LNCaP clone FGC (cell line): ENCODE results near the gene DRD2.

ENCODE experiments used
- DNase-seq: peaks from one replicate; pipeline ENCODE4 v3.0.0-alpha.2; 2011; ENCODE audit warnings: low read depth
- H3K4me3 ChIP-seq: 2 replicates; pipeline ENCODE4 v1.5.1; 2011; ENCODE audit warnings: mild to moderate bottlenecking, low read depth, low read length, control low read depth
- CTCF ChIP-seq: IDR thresholded peaks from 2 replicates; pipeline ENCODE4 v1.5.1; 2012; ENCODE audit warnings: mild to moderate bottlenecking; ENCODE audit not compliant: control insufficient read depth, insufficient read depth; ENCODE audit errors: extremely low read depth

Gene DRD2

GRCh38 chr11:113435190-113435968 lies 39.8 kb downstream of the DRD2 start:
- DNase-seq: no peak
- H3K4me3 ChIP-seq: no peak overlapping the region
- no peak for TF ChIP-seq CTCF

- TF ChIP-seq CTCF: no peak
- DNase-seq: no peak
- no peak overlapping the region for H3K4me3 ChIP-seq
Observed at GRCh38 chr11:113431746-113432145, 43.5 kb downstream of the DRD2 start.

- no peak for DNase-seq
- TF ChIP-seq CTCF: no peak
- H3K4me3 ChIP-seq: no peak overlapping the region
Observed at GRCh38 chr11:113426686-113427085, 48.5 kb downstream of the DRD2 start.

- no peak for TF ChIP-seq CTCF
- no peak for DNase-seq
- H3K4me3 ChIP-seq: no peak overlapping the region
Observed at GRCh38 chr11:113420808-113421207, 54.4 kb downstream of the DRD2 start.

GRCh38 chr11:113419454-113420003 lies 55.7 kb downstream of the DRD2 start:
- no peak for TF ChIP-seq CTCF
- no peak overlapping the region for H3K4me3 ChIP-seq
- no peak for DNase-seq

GRCh38 chr11:113417428-113417827 lies 57.8 kb downstream of the DRD2 start:
- DNase-seq: no peak
- no peak for TF ChIP-seq CTCF
- no peak overlapping the region for H3K4me3 ChIP-seq

GRCh38 chr11:113415343-113415742 lies 59.9 kb downstream of the DRD2 start:
- TF ChIP-seq CTCF: no peak
- H3K4me3 ChIP-seq: no peak overlapping the region
- DNase-seq: no peak
